GM12878 (cell line): Measurements from ENCODE around the gene CCDC80. TPM values are rescaled to one million over a fixed set of nuclear protein-coding genes. Genes with fewer than 3 reads are reported as not detected.

Source experiments
- BCLAF1 ChIP-seq: fragments of 450-650 bp; IDR thresholded peaks from 2 replicates; pipeline ENCODE4 v1.6.1; 2017; ENCODE audit warnings: antibody characterized with exemption, mild to moderate bottlenecking, moderate library complexity
- POLR2A ChIP-seq: IDR thresholded peaks from 2 replicates; pipeline ENCODE4 v1.6.1; 2011; ENCODE audit warnings: low read depth, mild to moderate bottlenecking, low read length
- PRDM15 ChIP-seq: fragments of 450-650 bp; formaldehyde crosslinking; IDR thresholded peaks from 2 replicates; pipeline ENCODE4 v1.4.0; 2020; ENCODE audit warnings: mild to moderate bottlenecking, moderate library complexity
- RB1 ChIP-seq: fragments of 450-650 bp; formaldehyde crosslinking; IDR thresholded peaks from 2 replicates; pipeline ENCODE4 v1.6.1; 2017; ENCODE audit warnings: mild to moderate bottlenecking, borderline replicate concordance
- SREBF1 ChIP-seq: IDR thresholded peaks from 2 replicates; pipeline ENCODE4 v1.6.1; 2012; ENCODE audit warnings: mild to moderate bottlenecking, low read length
- TCF7 ChIP-seq: IDR thresholded peaks from 2 replicates; pipeline ENCODE4 v1.6.1; 2014; ENCODE audit warnings: antibody characterized with exemption, borderline replicate concordance
- polyA plus RNA-seq, 11 experiments: library from polyadenylated mRNA; depleted of rRNA in 4 of 11; unstranded in 6 of 11; stranded (reverse) in 5 of 11; fragments of >200 nt; fragmentation: Nextera tagmentation in 4 of 11; fragmentation: Illumina TruSeq in 1 of 11; extraction: Ambion mirVana in 4 of 11; extraction: Trizol in 1 of 11; gene quantifications; 1 replicate in 1 of 11; 2 replicates in 10 of 11; pipeline versions ENCODE4 v1.2.1 to v1.2.3, GENCODE V29; 2011 to 2016; ENCODE audit warnings: inconsistent platforms in 2 of 11, missing spikeins in 2 of 11, low read depth in 1 of 11
- total RNA-seq, 4 experiments: library from RNA; depleted of rRNA in 3 of 4; stranded (reverse); fragments of >200 nt in 3 of 4; fragmentation: Illumina TruSeq in 1 of 4; extraction: Trizol in 1 of 4; gene quantifications; 2 replicates each; pipeline versions ENCODE4 v1.2.1 to v1.2.3, GENCODE V29; 2013 to 2021

The CCDC80 gene
- total and polyA plus RNA-seq, 10 of the 15 experiments (the other 5 are each of a cell fraction or from before 2014, with no cell fraction given), result 0.01 to 0.59 (median 0.21) TPM; not detected in 5

DNA sequence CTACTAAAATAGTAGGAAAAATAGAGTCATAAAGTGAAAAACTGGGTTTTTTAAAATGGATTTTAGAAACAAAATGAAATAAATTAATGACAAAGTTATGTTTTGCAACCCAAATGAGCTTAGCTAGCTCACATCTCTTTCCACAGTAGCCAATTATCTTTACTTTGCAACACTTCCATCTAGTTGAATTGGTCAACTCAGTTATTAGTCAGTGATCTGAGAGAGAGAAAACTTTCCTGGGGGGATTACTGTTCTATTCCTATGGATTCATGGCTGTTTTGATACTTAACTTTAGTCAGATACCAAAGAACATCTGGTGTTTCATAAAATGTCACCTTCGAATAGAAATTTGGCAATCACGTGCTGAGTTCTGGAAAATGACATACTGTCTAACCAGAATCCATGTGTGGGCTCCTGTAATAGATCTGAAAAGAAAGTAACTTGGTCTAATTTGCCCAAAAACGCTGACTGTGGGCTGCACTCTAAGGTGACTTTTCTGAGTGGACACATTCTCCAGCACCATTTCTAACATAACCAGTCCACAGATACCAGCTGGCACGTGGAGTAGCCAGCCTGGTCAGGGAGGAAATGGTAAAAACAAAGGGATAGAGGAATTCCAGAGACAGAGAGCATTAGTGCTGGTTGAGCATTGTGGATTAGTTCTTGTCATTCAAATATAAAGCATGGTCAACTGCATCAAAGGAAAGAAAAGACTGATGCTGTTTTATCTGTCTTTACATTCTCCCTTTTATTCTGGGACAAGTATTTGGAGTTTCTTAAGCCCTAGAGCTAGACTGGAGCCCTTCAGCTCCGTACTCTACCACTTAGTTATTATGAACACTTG, 45.2 kb upstream of the CCDC80 start (continued):
- TF ChIP-seq PRDM15 (CRISPR knock-in tag), result no peak
- no peak for TF ChIP-seq POLR2A
- no peak for TF ChIP-seq TCF7
- TF ChIP-seq SREBF1, result no peak
- TF ChIP-seq RB1, result no peak
- no peak for TF ChIP-seq BCLAF1
